Common myeloid progenitor, CD34-positive (primary cell): Measurements from ENCODE around the gene MPRIP.

Experiments used
- CTCF ChIA-PET: fragments of 350-600 bp; sonication (Branson Sonifier 250); formaldehyde crosslinking; loops from one replicate; lab custom pipeline; 2021; ENCODE audit warnings: antibody characterized with exemption; lab: Charles Lee
- POLR2A ChIA-PET: fragments of 350-600 bp; sonication (Branson Sonifier 250); formaldehyde crosslinking; loops from one replicate; lab custom pipeline; 2021; ENCODE audit warnings: antibody characterized with exemption; lab: Charles Lee
- DNase-seq, 3 donors: peaks; one replicate each; pipeline versions ENCODE4 v3.0.0 to v3.0.0-alpha.2; 2013
- H3K27ac ChIP-seq, 2 experiments: 1 replicate in 1 of 2; 2 replicates in 1 of 2; pipeline ENCODE4 v1.7.0; 2013; ENCODE audit warnings: inconsistent platforms in 2 of 2, low read length in 2 of 2, mild to moderate bottlenecking in 2 of 2, low read depth in 1 of 2, moderate library complexity in 1 of 2; ENCODE audit not compliant: severe bottlenecking in 2 of 2, insufficient read depth in 1 of 2, poor library complexity in 1 of 2
- H3K27me3 ChIP-seq, 5 experiments: replicated peaks in 2 of 5; 1 replicate in 3 of 5; 2 replicates in 2 of 5; pipeline versions ENCODE4 v1.6.1 to v1.7.0; 2013; ENCODE audit warnings: low read length in 4 of 5, mild to moderate bottlenecking in 2 of 5, moderate library complexity in 2 of 5, inconsistent platforms in 1 of 5; ENCODE audit not compliant: insufficient read depth in 5 of 5, control insufficient read depth in 4 of 5
- H3K36me3 ChIP-seq, 4 experiments: 1 replicate in 2 of 4; 2 replicates in 2 of 4; pipeline versions ENCODE4 v1.6.1 to v1.7.0; 2013; ENCODE audit warnings: low read length in 3 of 4, control low read depth in 1 of 4, mild to moderate bottlenecking in 1 of 4; ENCODE audit not compliant: control insufficient read depth in 4 of 4, insufficient read depth in 4 of 4
- H3K4me1 ChIP-seq, 4 experiments: 1 replicate in 3 of 4; 2 replicates in 1 of 4; pipeline versions ENCODE4 v1.6.1 to v1.7.1; 2013; ENCODE audit warnings: low read length in 3 of 4, mild to moderate bottlenecking in 3 of 4, control low read depth in 1 of 4, inconsistent platforms in 1 of 4, moderate library complexity in 1 of 4; ENCODE audit not compliant: control insufficient read depth in 4 of 4, insufficient read depth in 4 of 4; ENCODE audit errors: control extremely low read depth in 1 of 4
- H3K4me3 ChIP-seq, 7 experiments: 1 replicate in 4 of 7; 2 replicates in 3 of 7; pipeline versions ENCODE4 v1.5.1 to v1.7.0; 2013; ENCODE audit warnings: mild to moderate bottlenecking in 7 of 7, low read length in 6 of 7, moderate library complexity in 6 of 7, inconsistent platforms in 2 of 7, low read depth in 2 of 7, control low read depth in 1 of 7; ENCODE audit not compliant: insufficient read depth in 4 of 7, control insufficient read depth in 1 of 7; ENCODE audit errors: extremely low read depth in 1 of 7
- H3K9me3 ChIP-seq, 5 experiments: 1 replicate in 4 of 5; 2 replicates in 1 of 5; pipeline versions ENCODE4 v1.6.1 to v1.7.1; 2013; ENCODE audit warnings: low read length in 4 of 5, mild to moderate bottlenecking in 2 of 5, inconsistent platforms in 1 of 5, low read depth in 1 of 5, moderate library complexity in 1 of 5; ENCODE audit not compliant: control insufficient read depth in 4 of 5, insufficient read depth in 2 of 5; ENCODE audit errors: control extremely low read depth in 1 of 5
- WGBS: methylation state at CpG from one replicate; pipeline ENCODE4 v1.1.5; 2013; ENCODE audit not compliant: insufficient coverage; 5-methylcytosine and 5-hydroxymethylcytosine counted together

Gene MPRIP

DNA sequence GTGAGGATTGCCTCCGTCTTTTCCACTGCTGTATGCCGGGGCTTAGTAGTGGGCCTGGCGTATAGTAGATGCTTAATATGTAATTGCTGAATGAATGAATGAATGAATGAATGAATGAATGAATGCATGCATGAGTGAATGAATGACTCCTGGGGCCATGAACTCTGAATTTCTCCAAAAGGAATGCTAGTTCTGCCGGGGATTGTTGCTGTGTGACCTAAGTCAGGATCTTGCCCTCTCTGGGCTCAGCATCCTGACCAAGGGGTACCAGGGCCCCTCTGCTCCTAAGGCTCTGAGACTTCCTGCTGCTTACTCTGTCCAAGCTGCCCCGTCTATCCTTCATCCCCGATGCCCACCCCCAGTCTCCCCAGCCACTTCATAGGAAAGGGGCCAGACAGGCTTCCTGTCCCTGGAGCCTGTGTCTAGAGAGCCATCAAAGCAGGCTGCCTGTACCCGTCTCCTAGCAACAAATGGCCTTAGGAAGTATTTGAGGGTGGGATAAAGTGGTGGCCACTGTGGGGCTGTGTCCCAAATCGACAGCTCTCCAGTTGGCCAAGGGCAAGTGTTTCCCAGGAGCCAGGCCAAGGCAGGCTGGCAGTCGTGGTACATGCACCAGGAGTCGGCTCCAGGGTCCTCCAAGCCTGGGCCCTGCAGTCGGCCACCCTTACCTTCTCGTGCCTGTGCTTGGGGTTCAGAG lies 11.6 kb upstream of the MPRIP start:
- Histone ChIP-seq H3K4me1 (peaks cover 0 to 42% (median 35%) of the 10 kb centered on the region in 4 experiments), H3K27me3 (no peaks in the 10 kb centered on the region), H3K27ac (no peak overlapping the region), H3K4me3 (no peak overlapping the region), H3K9me3 (no peaks in the 10 kb centered on the region), H3K36me3 (no peaks in the 10 kb centered on the region)
- CTCF ChIA-PET = interaction anchor here (1.3 kb wide), 1 partner anchor 9 kb away, joined by 4 read pairs; no protein-coding TSS in a partner anchor
- 93% methylated on average over 11 of the region's 12 CpGs for WGBS
- no peak for DNase-seq
- POLR2A ChIA-PET = no interaction called here

DNA sequence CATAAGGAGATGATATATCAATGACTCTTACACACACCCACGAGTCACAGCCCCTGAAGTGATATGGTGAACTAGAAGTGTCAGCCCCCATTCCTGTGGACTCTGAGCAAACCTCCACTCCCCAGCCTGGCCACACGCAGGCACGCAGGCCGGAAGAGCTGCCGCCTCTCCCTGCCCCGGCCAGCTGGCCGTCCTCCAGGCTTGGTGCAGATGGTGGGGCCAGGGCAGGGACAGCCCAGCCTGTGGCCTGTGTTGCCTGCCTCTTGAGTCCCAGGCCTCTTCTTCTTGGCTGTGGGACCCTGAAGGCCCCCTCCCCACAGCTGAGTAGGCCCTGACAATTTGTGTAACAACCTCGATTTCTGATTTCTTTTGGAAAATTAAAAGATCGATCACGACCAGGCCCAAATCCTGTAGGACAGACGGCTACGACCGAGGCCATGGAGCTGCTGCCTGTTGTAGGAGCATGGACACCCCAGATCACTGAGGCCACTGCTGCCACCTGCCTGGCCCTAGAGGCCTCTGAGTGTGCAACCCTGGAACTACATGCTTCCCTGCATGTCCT lies 10.0 kb upstream of the MPRIP start:
- Histone ChIP-seq H3K27me3 (no peaks in the 10 kb centered on the region), H3K4me1 (peaks cover 0 to 57% (median 50%) of the 10 kb centered on the region in 4 experiments), H3K27ac (no peak overlapping the region), H3K36me3 (no peaks in the 10 kb centered on the region), H3K4me3 (no peak overlapping the region), H3K9me3 (no peaks in the 10 kb centered on the region)
- POLR2A ChIA-PET = no interaction called here
- CTCF ChIA-PET = interaction anchor here (0.9 kb wide), 1 partner anchor 15 kb away, joined by 3 read pairs; no protein-coding TSS in a partner anchor
- peak in 1 of 3 donors; percentile 43 for DNase-seq
- WGBS = 81% methylated on average over 9 of the region's 13 CpGs

GRCh38 chr17:17033466-17033865 lies 8.8 kb upstream of the MPRIP start:
- Histone ChIP-seq H3K36me3 (no peaks in the 10 kb centered on the region), H3K9me3 (no peaks in the 10 kb centered on the region), H3K4me1 (peaks cover 0 to 64% (median 51%) of the 10 kb centered on the region in 4 experiments), H3K27me3 (no peaks in the 10 kb centered on the region), H3K27ac (no peak overlapping the region), H3K4me3 (no peak overlapping the region)
- ChIA-PET CTCF (interaction anchor here (0.9 to 3.1 kb wide), 3 partner anchors 11 to 14 kb away, joined by 3 to 13 read pairs (median 3); no protein-coding TSS in a partner anchor), POLR2A (no interaction called here)
- DNase-seq = no peak
- 94% methylated on average over 4 of the region's 7 CpGs for WGBS

GRCh38 chr17:17034026-17034425 lies 8.2 kb upstream of the MPRIP start:
- Histone ChIP-seq H3K27ac (no peak overlapping the region), H3K4me3 (no peak overlapping the region), H3K27me3 (no peaks in the 10 kb centered on the region), H3K4me1 (peaks cover 0 to 60% (median 50%) of the 10 kb centered on the region in 4 experiments), H3K36me3 (no peaks in the 10 kb centered on the region), H3K9me3 (no peaks in the 10 kb centered on the region)
- CTCF ChIA-PET = interaction anchor here (0.9 to 3.1 kb wide), 7 partner anchors 10 to 23 kb away, joined by 3 to 13 read pairs (median 3); no protein-coding TSS in a partner anchor
- DNase-seq = peak in 2 of 3 donors; percentile 72 to 75
- POLR2A ChIA-PET = no interaction called here

DNA sequence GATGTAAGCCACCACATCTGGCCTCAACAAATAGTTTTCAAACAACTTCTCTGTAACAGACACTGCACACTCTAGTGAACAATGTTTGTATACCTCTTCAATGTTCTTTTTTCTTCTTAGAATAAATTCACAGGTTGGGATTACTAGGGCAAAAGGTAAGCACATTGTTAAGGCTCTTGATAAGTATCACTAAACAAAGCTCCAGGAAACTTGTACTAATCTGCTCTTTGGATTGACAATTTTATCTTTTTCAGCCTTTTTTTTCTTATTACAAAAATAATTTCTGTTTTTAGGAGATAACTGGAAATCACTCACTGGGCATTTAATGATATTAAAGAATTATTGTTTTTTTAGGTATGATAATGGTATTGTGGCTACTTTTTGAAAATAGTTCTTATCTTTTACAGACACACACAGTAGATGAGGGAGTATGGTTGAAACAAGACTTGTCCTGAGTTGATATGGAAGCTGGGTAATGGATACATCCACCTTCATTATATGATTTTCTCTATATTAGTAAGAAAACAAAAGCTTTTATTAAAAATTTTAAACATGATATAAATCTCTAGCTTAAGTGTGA lies 7.7 kb upstream of the MPRIP start:
- Histone ChIP-seq H3K9me3 (no peaks in the 10 kb centered on the region), H3K27me3 (no peaks in the 10 kb centered on the region), H3K36me3 (no peaks in the 10 kb centered on the region), H3K4me1 (peaks cover 0 to 57% (median 46%) of the 10 kb centered on the region in 4 experiments), H3K27ac (no peak overlapping the region), H3K4me3 (no peak overlapping the region)
- ChIA-PET POLR2A (no interaction called here), CTCF (interaction anchor here (0.8 to 3.1 kb wide), 11 partner anchors 10 to 34 kb away, joined by 3 to 13 read pairs (median 4); no protein-coding TSS in a partner anchor)
- DNase-seq = peak in 1 of 3 donors; percentile 34

- H3K27ac ChIP-seq = peak overlapping the region in 1 of 2 experiments; percentile 43
- DNase-seq = peak in 1 of 3 donors; percentile 37
- WGBS = 15% methylated on average over 4 of the region's 6 CpGs
- no peaks in the 10 kb centered on the region for H3K9me3 ChIP-seq
- no peak overlapping the region for H3K4me3 ChIP-seq
- ChIA-PET POLR2A (no interaction called here), CTCF (interaction anchor here (0.8 to 3.1 kb wide), 9 partner anchors 9 to 93 kb away, joined by 3 to 13 read pairs (median 5); no protein-coding TSS in a partner anchor)
- H3K27me3 ChIP-seq = no peaks in the 10 kb centered on the region
- no peaks in the 10 kb centered on the region for H3K36me3 ChIP-seq
- peaks cover 0 to 53% (median 41%) of the 10 kb centered on the region in 4 experiments for H3K4me1 ChIP-seq
Observed at GRCh38 chr17:17035490-17035889, 6.8 kb upstream of the MPRIP start.
